Measurements from ENCODE around the gene SRSF12.

DNA sequence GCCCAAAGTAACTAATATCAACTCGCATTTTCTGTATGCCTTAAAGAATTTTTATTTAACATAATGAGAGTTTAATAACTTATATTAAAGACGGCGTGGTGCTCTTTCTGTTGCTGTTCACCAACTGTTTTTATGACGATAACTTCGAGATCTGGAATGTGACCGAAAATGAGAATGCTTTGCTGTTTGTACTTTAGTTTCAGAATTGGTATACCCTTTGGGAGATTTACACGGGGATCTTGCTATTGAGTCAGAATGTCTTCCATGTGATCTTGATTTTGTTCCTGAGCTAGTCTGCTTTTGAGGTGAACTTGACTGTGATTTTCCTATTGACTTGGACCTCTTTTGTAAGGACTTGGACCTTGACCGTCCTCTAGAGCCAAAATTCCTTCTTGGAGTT, 19.4 kb downstream of the SRSF12 start:
- TF ChIP-seq POLR2A (IDR thresholded peaks at IDR 0.05; ENCODE audit: low read depth, low read length) (no peak), POLR2AphosphoS5 (IDR thresholded peaks at IDR 0.05; ENCODE audit: low read depth, low read length) (no peak), TAF1 (IDR thresholded peaks at IDR 0.05; ENCODE audit: borderline replicate concordance, low read depth, low read length) (no peak)

Data from GM12892 (cell line).